B cell (primary cell): Measurements from ENCODE around the gene SRSF2. TPM values are rescaled to one million over a fixed set of nuclear protein-coding genes. Genes with fewer than 3 reads are reported as not detected.

Experiments
- ATAC-seq: fragments of 200-7000 bp; cut with Tn5 transposase; one replicate; pipeline ENCODE4 v1.10.0; 2021; ENCODE audit warnings: low read depth, mild to moderate bottlenecking, moderate number of reproducible peaks, moderate library complexity
- CTCF ChIA-PET: fragments of 350-600 bp; sonication (Branson Sonifier 250); formaldehyde crosslinking; loops from one replicate; lab custom pipeline; 2021; ENCODE audit warnings: antibody characterized with exemption, inconsistent platforms; lab: Charles Lee
- POLR2A ChIA-PET: fragments of 350-600 bp; sonication (Branson Sonifier 250); formaldehyde crosslinking; loops from one replicate; lab custom pipeline; 2021; ENCODE audit warnings: antibody characterized with exemption; lab: Charles Lee
- DNase-seq: peaks from one replicate; pipeline ENCODE4 v3.0.0; 2013
- H2AFZ ChIP-seq: 2 replicates; pipeline ENCODE4 v1.6.1; 2012; ENCODE audit warnings: mild to moderate bottlenecking, low read depth, low read length; ENCODE audit not compliant: insufficient read depth, poor library complexity, severe bottlenecking
- H3K27ac ChIP-seq, 2 donors: 1 replicate in 1 of 2; 2 replicates in 1 of 2; pipeline ENCODE4 v1.5.1; 2012 to 2013; ENCODE audit warnings: low read length in 2 of 2, mild to moderate bottlenecking in 2 of 2, moderate library complexity in 1 of 2
- H3K27me3 ChIP-seq, 4 experiments: fragments of 200-600 bp in 1 of 4; sonication (generic) in 1 of 4; replicated peaks in 1 of 4; 1 replicate in 2 of 4; 2 replicates in 2 of 4; pipeline versions ENCODE4 v1.6.1 to v1.7.0; 2013 to 2016; ENCODE audit warnings: low read length in 3 of 4, mild to moderate bottlenecking in 2 of 4, mixed read lengths in 1 of 4, moderate library complexity in 1 of 4; ENCODE audit not compliant: insufficient read depth in 4 of 4, control insufficient read depth in 3 of 4; ENCODE audit errors: control extremely low read depth in 1 of 4
- H3K36me3 ChIP-seq, 2 experiments: replicated peaks in 1 of 2; 1 replicate in 1 of 2; 2 replicates in 1 of 2; pipeline versions ENCODE4 v1.6.1 to v1.7.1; 2013; ENCODE audit warnings: low read length in 1 of 2; ENCODE audit not compliant: insufficient read depth in 2 of 2, control insufficient read depth in 1 of 2; ENCODE audit errors: control extremely low read depth in 1 of 2, extremely low read depth in 1 of 2
- H3K4me1 ChIP-seq, 2 donors: fragments of 200-600 bp in 1 of 2; sonication (generic) in 1 of 2; 1 replicate in 1 of 2; 2 replicates in 1 of 2; pipeline versions ENCODE4 v1.5.1 to v1.6.1; 2013 to 2017; ENCODE audit warnings: low read length in 2 of 2; ENCODE audit not compliant: control insufficient read depth in 2 of 2, insufficient read depth in 2 of 2
- H3K4me2 ChIP-seq: replicated peaks from 2 replicates; pipeline ENCODE3; 2012; ENCODE audit warnings: mild to moderate bottlenecking, low read depth, low read length; ENCODE audit not compliant: poor library complexity, severe bottlenecking
- H3K4me3 ChIP-seq, 5 experiments: fragments of 200-600 bp in 1 of 5; sonication (generic) in 1 of 5; 1 replicate in 3 of 5; 2 replicates in 2 of 5; pipeline versions ENCODE4 v1.5.1 to v1.7.0; 2011 to 2016; ENCODE audit warnings: low read length in 4 of 5, mild to moderate bottlenecking in 4 of 5, low read depth in 2 of 5, control low read depth in 1 of 5, moderate library complexity in 1 of 5; ENCODE audit not compliant: insufficient read depth in 1 of 5; ENCODE audit errors: control extremely low read depth in 1 of 5, extremely low read depth in 1 of 5
- H3K79me2 ChIP-seq: fragments of 200-600 bp; sonication (generic); one replicate; pipeline ENCODE4 v1.6.0; 2016; ENCODE audit warnings: low read length; ENCODE audit not compliant: control insufficient read depth, insufficient read depth
- H3K9ac ChIP-seq: fragments of 200-600 bp; sonication (generic); 2 replicates; pipeline ENCODE4 v1.6.1; 2017; ENCODE audit warnings: mild to moderate bottlenecking, low read length, moderate library complexity
- H3K9me3 ChIP-seq, 3 donors: one replicate each; pipeline versions ENCODE4 v1.6.1 to v1.7.1; 2013; ENCODE audit warnings: low read length in 2 of 3; ENCODE audit not compliant: control insufficient read depth in 2 of 3, insufficient read depth in 1 of 3; ENCODE audit errors: control extremely low read depth in 1 of 3
- H4K20me1 ChIP-seq: 2 replicates; pipeline ENCODE4 v1.6.0; 2012; ENCODE audit warnings: mild to moderate bottlenecking, low read length; ENCODE audit not compliant: insufficient read depth, control insufficient read depth, poor library complexity, severe bottlenecking
- H3K27ac Mint-ChIP-seq: one replicate; pipeline ENCODE4 v1.8.0; 2021; ENCODE audit warnings: mixed read lengths
- H3K27me3 Mint-ChIP-seq: one replicate; pipeline ENCODE4 v1.8.0; 2021; ENCODE audit warnings: mixed read lengths
- H3K4me1 Mint-ChIP-seq: one replicate; pipeline ENCODE4 v1.8.0; 2021; ENCODE audit warnings: mixed read lengths
- H3K4me3 Mint-ChIP-seq: one replicate; pipeline ENCODE4 v1.8.0; 2021; ENCODE audit warnings: mixed read lengths
- H3K9me3 Mint-ChIP-seq: one replicate; pipeline ENCODE4 v1.8.0; 2022; ENCODE audit warnings: mixed read lengths; ENCODE audit not compliant: insufficient read depth
- EZH2 ChIP-seq: IDR thresholded peaks from 2 replicates; pipeline ENCODE4 v1.6.1; 2012; ENCODE audit warnings: borderline replicate concordance, low read depth, mild to moderate bottlenecking, moderate library complexity, low read length; ENCODE audit not compliant: insufficient read depth, poor library complexity, severe bottlenecking
- WGBS: methylation state at CpG from one replicate; pipeline ENCODE4 v1.1.5; 2013; ENCODE audit warnings: missing lambda C conversion rate; ENCODE audit not compliant: insufficient coverage; 5-methylcytosine and 5-hydroxymethylcytosine counted together
- intact Hi-C: fragments of 100-400 bp; cut with micrococcal nuclease; formaldehyde crosslinking; loops from one replicate; pipeline ENCODE4 v1.10.0; 2022
- polyA plus RNA-seq: library from polyadenylated mRNA; depleted of rRNA; stranded (reverse); fragments of >200 nt; gene quantifications from 2 replicates; pipeline ENCODE4 v1.2.3, GENCODE V29; 2012
- total RNA-seq, 2 donors: library from RNA; stranded (reverse); fragments of 120-200 nt in 1 of 2; gene quantifications; 1 replicate in 1 of 2; 2 replicates in 1 of 2; pipeline versions ENCODE4 v1.2.3 to v1.2.4, GENCODE V29; 2013 to 2022
- TF ChIP-seq, protein P1 (sequence below): fragments of 200-600 bp; IDR thresholded peaks from one replicate; pipeline ENCODE4 v1.8.0; 2022; ENCODE audit warnings: antibody characterized with exemption, mild to moderate bottlenecking

Gene SRSF2
- total and polyA plus RNA-seq, 2 donors (not counting 1 experiment from before 2014, with no cell fraction given): 362 to 764 TPM

GRCh38 chr17:76738468-76738850 is 1.3 kb upstream of the SRSF2 start:
- ChIA-PET POLR2A (interaction anchor here (0.6 to 5.6 kb wide), 3 partner anchors 12 to 1220 kb away, joined by 6 to 75 read pairs (median 7); partner anchors contain the start of genes JMJD6 and METTL23), CTCF (interaction anchor here (0.8 to 4.3 kb wide), 2 partner anchors 11 to 328 kb away, joined by 4 to 29 read pairs; partner anchors contain the start of genes JMJD6 and METTL23)
- H3K4me1 Mint-ChIP-seq: peaks cover 42% of the 10 kb centered on the region
- peak overlapping the region; percentile 99 for H3K27ac Mint-ChIP-seq
- peak overlapping the region; percentile 97 for H3K4me3 Mint-ChIP-seq
- ATAC-seq (no peak), DNase-seq (peak; percentile 53)
- H3K36me3 ChIP-seq: peaks cover 0 to 31% of the 10 kb centered on the region in 2 experiments
- peaks cover 33% of the 10 kb centered on the region in 2 donors for H3K4me1 ChIP-seq
- H4K20me1 ChIP-seq: peaks cover 9% of the 10 kb centered on the region
- H3K27me3 Mint-ChIP-seq: no peaks in the 10 kb centered on the region
- H3K79me2 ChIP-seq: peaks cover 64% of the 10 kb centered on the region
- H3K4me2 ChIP-seq: peak overlapping the region; percentile 92
- peak overlapping the region; percentile 95 to 97 for H3K27ac ChIP-seq
- H3K9ac ChIP-seq: peak overlapping the region; percentile 87
- no peaks in the 10 kb centered on the region for H3K9me3 ChIP-seq
- no CpG with 5 or more reads among the region's 7 CpGs for WGBS
- intact Hi-C loops: loop anchor here (5.0 kb wide), 3 partner anchors 404 to 1221 kb away; partner anchors contain the start of genes CASKIN2, SEC14L1, TNRC6C and TSEN54
- TF ChIP-seq EZH2: no peak
- TF ChIP-seq, protein P1, sequence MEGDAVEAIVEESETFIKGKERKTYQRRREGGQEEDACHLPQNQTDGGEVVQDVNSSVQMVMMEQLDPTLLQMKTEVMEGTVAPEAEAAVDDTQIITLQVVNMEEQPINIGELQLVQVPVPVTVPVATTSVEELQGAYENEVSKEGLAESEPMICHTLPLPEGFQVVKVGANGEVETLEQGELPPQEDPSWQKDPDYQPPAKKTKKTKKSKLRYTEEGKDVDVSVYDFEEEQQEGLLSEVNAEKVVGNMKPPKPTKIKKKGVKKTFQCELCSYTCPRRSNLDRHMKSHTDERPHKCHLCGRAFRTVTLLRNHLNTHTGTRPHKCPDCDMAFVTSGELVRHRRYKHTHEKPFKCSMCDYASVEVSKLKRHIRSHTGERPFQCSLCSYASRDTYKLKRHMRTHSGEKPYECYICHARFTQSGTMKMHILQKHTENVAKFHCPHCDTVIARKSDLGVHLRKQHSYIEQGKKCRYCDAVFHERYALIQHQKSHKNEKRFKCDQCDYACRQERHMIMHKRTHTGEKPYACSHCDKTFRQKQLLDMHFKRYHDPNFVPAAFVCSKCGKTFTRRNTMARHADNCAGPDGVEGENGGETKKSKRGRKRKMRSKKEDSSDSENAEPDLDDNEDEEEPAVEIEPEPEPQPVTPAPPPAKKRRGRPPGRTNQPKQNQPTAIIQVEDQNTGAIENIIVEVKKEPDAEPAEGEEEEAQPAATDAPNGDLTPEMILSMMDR: no peak
- peak overlapping the region; percentile 95 to 99 (median 97) for H3K4me3 ChIP-seq
- H2AFZ ChIP-seq: peak overlapping the region; percentile 84
- no peaks in the 10 kb centered on the region for H3K27me3 ChIP-seq
- no peaks in the 10 kb centered on the region for H3K9me3 Mint-ChIP-seq
